ENCODE data around the gene SMO.
A peak's percentile ranks its signal among the peaks of the same experiment; 100 is the strongest.
"Not testable (repeated sequence)": the region's sequence is repeated elsewhere in the genome, so short reads cannot be mapped to it uniquely, and the experiment has no call there.

Gene SMO

DNA sequence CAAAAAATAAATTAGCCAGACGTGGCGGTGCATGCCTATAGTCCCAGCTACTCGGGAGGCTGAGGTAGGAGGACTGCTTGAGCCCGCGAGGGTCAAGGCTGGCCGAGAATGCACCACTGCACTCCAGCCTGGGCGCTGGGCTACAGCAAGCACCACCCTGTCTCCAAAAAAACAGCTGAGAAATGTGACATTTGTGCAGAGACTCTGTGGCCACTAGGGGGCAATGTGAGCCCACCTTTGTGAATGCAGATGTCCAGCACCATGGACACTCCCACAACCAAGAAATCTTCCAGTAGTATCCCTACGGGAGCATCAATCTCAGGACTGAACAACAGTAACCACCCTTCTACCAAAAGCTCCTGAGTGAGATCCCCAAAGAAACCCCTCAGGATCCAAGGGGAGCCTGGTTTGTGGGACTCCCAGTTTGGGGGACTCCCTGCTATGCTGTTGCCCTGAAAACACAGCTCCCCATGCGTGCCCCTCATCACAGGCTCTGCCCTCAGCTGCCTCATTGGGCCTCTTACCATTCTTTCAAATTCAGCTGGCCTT, 30.2 kb downstream of the SMO start:
- peak; percentile 82 for TF ChIP-seq CTCF (IDR thresholded peaks at IDR 0.05; ENCODE audit: low read depth, low read length, missing control alignments)
- no peak overlapping the region for H3K4me3 ChIP-seq (ENCODE audit: low read depth, low read length)
- peak; percentile 61 for DNase-seq (ENCODE audit: low read depth)
- in situ Hi-C loops (cut with HindIII; ENCODE audit: low sequenced_read_pairs): no loop called here

DNA sequence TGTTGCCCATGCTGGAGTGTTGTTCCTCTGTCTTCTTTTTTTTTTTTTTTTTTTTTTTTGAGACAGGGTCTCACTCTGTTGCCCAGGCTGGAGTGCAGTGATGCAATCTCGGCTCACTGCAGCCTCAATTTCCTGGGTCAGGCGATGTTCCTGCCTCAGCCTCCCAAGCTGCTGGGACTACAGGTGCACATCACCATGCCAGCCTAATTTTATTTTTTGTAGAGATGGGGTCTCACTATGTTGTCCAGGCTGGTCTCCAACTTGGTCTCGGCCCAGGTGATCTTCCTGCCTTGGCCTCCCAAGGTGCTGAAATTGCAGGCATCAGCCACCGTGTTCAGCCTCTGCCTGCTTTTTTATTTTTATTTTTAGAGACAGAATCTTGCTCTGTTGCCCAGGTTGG, 30.7 kb downstream of the SMO start:
- in situ Hi-C loops (cut with HindIII; ENCODE audit: low sequenced_read_pairs); DNase-seq (ENCODE audit: low read depth): not testable (repeated sequence)

DNA sequence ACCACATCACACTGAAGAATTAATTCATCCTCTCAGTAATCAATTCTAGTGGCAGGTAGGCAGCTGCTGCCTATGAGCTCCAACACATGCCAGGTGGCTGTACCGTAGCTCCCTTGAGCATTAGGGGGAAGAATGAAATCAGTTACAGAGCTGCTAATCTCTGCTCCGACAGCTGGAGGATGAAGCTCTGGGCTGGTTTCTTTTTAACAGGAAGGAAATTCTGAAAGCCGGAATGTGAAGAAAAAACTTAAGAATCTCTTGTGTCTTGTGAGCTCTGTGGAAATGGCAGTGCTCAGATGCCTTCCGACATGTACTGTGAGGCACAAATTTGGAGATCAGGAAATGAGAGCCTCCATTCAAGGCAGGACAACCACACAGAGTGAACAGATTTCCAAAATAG, 33.6 kb downstream of the SMO start:
- in situ Hi-C loops (cut with HindIII; ENCODE audit: low sequenced_read_pairs): no loop called here
- H3K4me3 ChIP-seq (ENCODE audit: low read depth, low read length): no peak overlapping the region
- no peak for DNase-seq (ENCODE audit: low read depth)
- TF ChIP-seq CTCF (IDR thresholded peaks at IDR 0.05; ENCODE audit: low read depth, low read length, missing control alignments): no peak

More for the DNA sequence above, 30.7 kb downstream of the SMO start:
- H3K4me3 ChIP-seq (ENCODE audit: low read depth, low read length): not testable (repeated sequence)

DNA sequence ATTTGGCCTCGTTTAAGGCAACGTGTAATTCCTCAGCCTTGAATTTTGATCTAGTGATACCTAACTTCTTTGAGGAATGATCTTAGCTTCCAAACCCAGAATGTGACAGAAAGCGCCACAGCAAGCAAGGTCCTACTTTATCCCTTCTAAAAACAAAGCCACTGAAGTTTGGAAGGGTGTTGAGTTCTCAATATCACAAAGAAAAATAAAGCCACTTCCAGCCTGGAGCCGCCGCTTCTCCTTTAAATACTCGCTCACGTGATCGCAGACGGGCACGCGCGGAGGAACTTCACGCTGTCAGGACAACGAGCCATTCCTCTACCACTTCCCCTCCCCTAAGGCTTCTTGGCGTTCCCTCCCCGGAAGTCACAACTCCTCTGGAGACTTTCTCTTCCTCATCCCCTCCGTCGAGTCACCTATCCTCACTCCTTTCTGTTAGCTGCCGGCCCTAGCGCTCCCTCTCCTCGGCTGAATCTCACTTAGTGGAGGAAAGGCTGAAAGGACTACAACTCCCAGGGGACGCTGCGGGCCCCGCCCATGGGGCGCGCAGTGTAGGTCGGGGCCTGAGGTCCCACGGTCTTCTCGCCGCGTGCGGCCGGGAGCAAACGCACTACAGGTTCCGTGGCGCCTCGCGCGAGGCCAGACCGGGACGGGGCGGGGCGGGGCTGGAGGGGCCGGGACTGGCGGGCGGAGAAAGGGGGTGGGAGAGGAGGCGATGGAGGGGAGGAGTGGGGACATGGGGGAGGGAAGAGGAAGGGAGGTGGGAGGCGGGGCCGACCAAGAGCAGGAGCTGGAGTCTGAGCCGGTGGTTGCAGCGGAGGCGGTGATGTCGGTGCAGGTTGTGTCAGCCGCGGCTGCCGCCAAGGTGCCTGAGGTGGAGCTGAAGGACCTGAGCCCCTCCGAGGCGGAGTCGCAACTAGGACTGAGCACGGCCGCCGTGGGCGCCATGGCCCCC, 36.1 kb downstream of the SMO start, which contains the start of gene AHCYL2:
TSS of gene AHCYL2 (plus strand) at position 780 of the 955 bp plus-strand sequence.
- DNase-seq (ENCODE audit: low read depth): peak; percentile 90
- no peak for TF ChIP-seq CTCF (IDR thresholded peaks at IDR 0.05; ENCODE audit: low read depth, low read length, missing control alignments)
- in situ Hi-C loops (cut with HindIII; ENCODE audit: low sequenced_read_pairs): loop anchor here (5.0 kb wide), 1 partner anchor 48 kb away; no protein-coding TSS in a partner anchor
- peak within 1 kb of the TSS; percentile 53 for H3K4me3 ChIP-seq (ENCODE audit: low read depth, low read length)

DNA sequence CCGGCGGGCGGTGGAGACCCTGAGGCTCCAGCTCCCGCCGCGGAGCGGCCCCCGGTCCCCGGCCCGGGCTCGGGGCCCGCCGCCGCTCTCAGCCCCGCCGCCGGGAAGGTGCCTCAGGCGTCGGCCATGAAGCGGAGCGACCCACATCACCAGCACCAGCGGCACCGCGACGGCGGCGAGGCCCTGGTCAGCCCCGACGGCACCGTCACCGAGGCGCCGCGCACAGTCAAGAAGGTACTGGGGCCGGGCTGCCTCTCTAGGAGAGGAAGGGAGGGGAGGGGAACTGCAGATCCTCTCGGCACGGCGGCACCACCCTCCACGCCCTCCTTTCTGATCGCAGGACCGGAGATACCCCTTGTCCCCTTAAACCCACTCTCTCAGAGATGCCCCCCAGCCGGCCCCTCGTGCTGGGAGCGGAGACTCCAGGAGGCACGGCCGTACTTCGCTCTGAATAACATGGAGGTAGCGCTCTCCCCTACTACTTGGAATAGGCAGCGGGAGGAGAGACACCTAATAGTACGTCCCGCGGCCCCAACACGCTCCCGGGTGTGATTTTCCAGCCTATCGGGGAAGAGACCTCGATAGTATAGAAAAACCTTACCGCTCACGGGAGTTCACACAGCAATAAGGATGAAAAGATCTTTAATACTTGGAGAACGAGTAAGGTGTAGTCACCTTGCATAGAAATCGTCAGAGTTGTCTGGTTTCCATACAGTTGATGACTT, 36.9 kb downstream of the SMO start:
- TF ChIP-seq CTCF (IDR thresholded peaks at IDR 0.05; ENCODE audit: low read depth, low read length, missing control alignments): no peak
- in situ Hi-C loops (cut with HindIII; ENCODE audit: low sequenced_read_pairs): loop anchor here (5.0 kb wide), 1 partner anchor 47 kb away; no protein-coding TSS in a partner anchor
- peak overlapping the region; percentile 53 for H3K4me3 ChIP-seq (ENCODE audit: low read depth, low read length)
- DNase-seq (ENCODE audit: low read depth): no peak

DNA sequence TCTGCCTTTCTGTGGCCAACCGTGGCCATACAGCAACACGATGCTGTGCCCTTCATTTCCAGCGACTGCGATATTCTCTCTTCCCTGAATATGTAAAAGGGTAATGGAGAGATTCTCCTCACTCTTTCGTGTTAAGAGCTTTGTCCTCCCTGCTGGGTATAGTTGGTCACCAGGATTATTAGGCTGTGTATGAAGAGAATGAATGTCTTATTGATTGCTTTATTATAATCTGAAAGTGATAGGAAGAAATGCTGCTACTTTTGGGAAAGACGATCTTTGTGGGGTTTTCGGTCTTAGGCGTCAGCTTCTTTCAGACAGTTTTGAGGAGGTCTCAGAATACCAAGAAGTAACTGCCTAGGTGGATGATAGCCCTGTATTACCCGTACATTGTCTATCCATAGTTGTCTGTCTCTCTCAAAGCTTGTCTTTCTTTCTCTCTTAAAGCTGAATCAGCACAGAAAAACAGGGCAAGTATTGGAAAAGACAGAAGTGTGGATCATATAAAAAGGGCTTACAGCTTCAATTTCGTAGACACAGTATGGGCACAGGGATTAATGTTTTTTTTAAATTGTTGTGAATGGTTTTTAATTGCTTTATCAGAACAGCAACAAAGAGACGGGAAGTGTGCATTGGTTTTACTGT, 37.6 kb downstream of the SMO start:
- in situ Hi-C loops (cut with HindIII; ENCODE audit: low sequenced_read_pairs): loop anchor here (5.0 kb wide), 1 partner anchor 46 kb away; no protein-coding TSS in a partner anchor
- peak overlapping the region; percentile 53 for H3K4me3 ChIP-seq (ENCODE audit: low read depth, low read length)
- DNase-seq (ENCODE audit: low read depth): no peak
- TF ChIP-seq CTCF (IDR thresholded peaks at IDR 0.05; ENCODE audit: low read depth, low read length, missing control alignments): no peak
